Fibroblast of the aortic adventitia (primary cell): ENCODE results near the gene DUS2. TPM values are rescaled to one million over a fixed set of nuclear protein-coding genes. Genes with fewer than 3 reads are reported as not detected.
"Not testable (repeated sequence)": the region's sequence is repeated elsewhere in the genome, so short reads cannot be mapped to it uniquely, and the experiment has no call there.

Experiments
- DNase-seq: peaks from one replicate; pipeline ENCODE4 v3.0.0-alpha.2; 2010; ENCODE audit warnings: low read depth
- H3K4me3 ChIP-seq: 2 replicates; pipeline ENCODE4 v1.5.1; 2011; ENCODE audit warnings: low read depth, mild to moderate bottlenecking, control low read depth, low read length, moderate library complexity
- CTCF ChIP-seq: IDR thresholded peaks from 2 replicates; pipeline ENCODE4 v1.5.1; 2011; ENCODE audit warnings: mild to moderate bottlenecking, low read length, control low read depth, inconsistent platforms; ENCODE audit not compliant: insufficient read depth
- total RNA-seq: library from RNA; depleted of rRNA; stranded (reverse); fragments of >200 nt; gene quantifications from 2 replicates; pipeline ENCODE4 v1.2.3, GENCODE V29; 2012; ENCODE audit warnings: low replicate concordance

Gene DUS2
- total RNA-seq, 1 donor, result 14.6 TPM

GRCh38 chr16:68087688-68088087 is 64.6 kb downstream of the DUS2 start:
- no peak for DNase-seq
- no peak for TF ChIP-seq CTCF
- peak overlapping the region; percentile 11 for H3K4me3 ChIP-seq

GRCh38 chr16:68088130-68088972 is 65.3 kb downstream of the DUS2 start:
- no peak overlapping the region for H3K4me3 ChIP-seq
- no peak for DNase-seq
- TF ChIP-seq CTCF, result no peak

GRCh38 chr16:68089067-68089466 is 66.0 kb downstream of the DUS2 start:
- no peak for DNase-seq
- H3K4me3 ChIP-seq, result no peak overlapping the region
- TF ChIP-seq CTCF, result no peak

- DNase-seq, result no peak
- H3K4me3 ChIP-seq, result no peak overlapping the region
- TF ChIP-seq CTCF, result no peak
These were observed 67.0 kb downstream of the DUS2 start for GRCh38 chr16:68090130-68090529.

- no peak for DNase-seq
- H3K4me3 ChIP-seq, result no peak overlapping the region
- no peak for TF ChIP-seq CTCF
These were observed 67.4 kb downstream of the DUS2 start for GRCh38 chr16:68090533-68090932.

- TF ChIP-seq CTCF, result no peak
- peak; percentile 72 for DNase-seq
- H3K4me3 ChIP-seq, result no peak overlapping the region
These were observed 68.5 kb downstream of the DUS2 start for GRCh38 chr16:68091380-68092261.

- not testable (repeated sequence) for H3K4me3 ChIP-seq, DNase-seq
These were observed 69.2 kb downstream of the DUS2 start for GRCh38 chr16:68092275-68092674.
